ENCODE measurements around the gene ZFP57.

- no peak for TF ChIP-seq POLR2A (IDR thresholded peaks at IDR 0.05)
- no peak for TF ChIP-seq CTCF (IDR thresholded peaks at IDR 0.05)
- no peak for TF ChIP-seq EP300 (IDR thresholded peaks at IDR 0.05)
Measured at GRCh38 chr6:29728875-29729270, 47.9 kb upstream of the ZFP57 start.

Data from ovary (tissue), 3 donors.